ENCODE results near the gene GAB2.

GRCh38 chr11:78416285-78417174, 1.1 kb downstream of the GAB2 start:
- peak; percentile 85 for TF ChIP-seq CTCF (IDR thresholded peaks at IDR 0.05; ENCODE audit: low read length)
- no peak for TF ChIP-seq EZH2 (IDR thresholded peaks at IDR 0.05; ENCODE audit: borderline replicate concordance, low read length)
